GM20431 (cell line): ENCODE measurements around the gene MMRN2.

Experiments
- in situ Hi-C: fragments of 300-500 bp; cut with MseI, MboI; formaldehyde crosslinking; loops from one replicate; pipeline ENCODE4 v1.15.0; 2020; ENCODE audit warnings: low sequenced_read_pairs; ENCODE audit not compliant: unreplicated experiment

Gene MMRN2

DNA sequence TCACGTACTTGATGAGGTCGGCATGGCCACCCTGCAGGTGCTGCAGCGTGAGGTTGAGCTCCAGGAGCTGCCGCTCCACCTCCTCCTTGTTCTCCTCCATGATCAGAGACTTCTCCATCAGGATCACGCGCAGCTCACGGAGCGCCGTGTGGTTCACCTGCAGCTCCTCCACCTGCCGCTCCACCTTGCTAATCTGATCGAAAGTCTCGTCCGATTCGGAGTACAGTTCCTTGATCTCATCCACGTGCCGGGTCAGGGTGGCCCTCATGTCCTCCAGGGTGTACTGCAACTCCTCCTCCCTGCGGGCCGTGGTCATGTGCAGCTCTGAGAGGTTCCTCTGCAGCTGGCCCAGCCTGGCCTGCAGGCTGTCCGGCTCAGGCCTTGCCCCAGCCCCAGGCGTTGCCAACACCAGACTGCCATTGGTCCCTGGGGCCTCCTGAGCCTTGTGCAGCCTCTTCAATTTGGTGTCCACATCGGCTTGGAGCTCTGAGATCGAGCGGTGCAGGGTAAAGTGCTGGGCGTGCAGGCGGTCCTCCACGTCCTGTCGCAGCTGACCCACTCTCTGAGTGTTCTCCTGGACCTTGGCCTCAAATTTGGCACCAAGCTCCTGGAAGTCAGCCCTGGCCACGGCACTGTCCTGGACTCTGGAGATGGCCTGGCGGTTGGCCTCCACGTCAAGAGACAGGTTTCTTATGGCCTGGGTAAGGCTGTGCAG lies 13.9 kb downstream of the MMRN2 start:
- in situ Hi-C loops, result loop anchor here (25.0 kb wide), 1 partner anchor 244 kb away; no protein-coding TSS in a partner anchor

GRCh38 chr10:86942441-86943315 lies 14.7 kb downstream of the MMRN2 start:
- in situ Hi-C loops, result loop anchor here (25.0 kb wide), 1 partner anchor 245 kb away; no protein-coding TSS in a partner anchor

GRCh38 chr10:86941991-86942421 lies 15.4 kb downstream of the MMRN2 start:
- in situ Hi-C loops, result loop anchor here (25.0 kb wide), 1 partner anchor 245 kb away; no protein-coding TSS in a partner anchor

GRCh38 chr10:86941426-86941825 lies 16.0 kb downstream of the MMRN2 start:
- in situ Hi-C loops, result loop anchor here (25.0 kb wide), 1 partner anchor 246 kb away; no protein-coding TSS in a partner anchor

DNA sequence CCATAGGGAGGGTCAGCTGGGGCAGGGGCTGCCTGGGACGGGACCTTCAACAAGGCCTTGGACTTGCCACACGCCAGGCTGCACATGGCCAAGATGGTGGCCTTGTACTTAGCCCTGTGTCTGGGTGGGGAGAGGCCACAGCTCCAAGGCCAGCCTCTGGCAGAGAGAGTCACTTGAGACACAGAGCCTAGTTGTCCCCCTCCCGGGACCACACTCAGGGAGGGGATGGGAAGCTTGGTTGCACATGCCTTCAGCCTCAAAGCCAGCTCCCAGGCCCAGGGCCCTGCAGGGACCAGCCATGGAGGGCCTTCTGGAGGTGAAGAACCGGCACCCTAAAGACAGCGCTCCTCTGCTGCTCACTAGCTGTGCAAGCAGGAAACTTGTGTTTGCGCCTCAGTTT lies 16.7 kb downstream of the MMRN2 start:
- in situ Hi-C loops, result loop anchor here (25.0 kb wide), 1 partner anchor 247 kb away; no protein-coding TSS in a partner anchor

DNA sequence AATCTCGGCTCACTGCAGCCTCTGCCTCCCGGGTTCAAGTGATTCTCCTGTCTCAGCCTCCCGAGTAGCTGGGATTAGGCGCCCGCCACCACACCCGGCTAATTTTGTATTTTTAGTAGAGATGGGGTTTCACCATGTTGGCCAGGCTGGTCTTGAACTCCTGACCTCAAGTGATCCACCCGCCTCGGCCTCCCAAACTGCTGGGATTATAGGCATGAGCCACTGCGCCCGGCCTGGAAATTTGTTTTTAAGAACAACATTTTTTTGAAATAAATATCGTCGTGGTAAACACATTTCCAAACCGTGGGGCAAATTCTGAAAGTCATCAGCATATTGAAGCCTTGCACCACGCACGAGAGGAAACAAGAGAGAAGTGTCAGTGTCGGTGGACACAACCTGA lies 17.3 kb downstream of the MMRN2 start:
- in situ Hi-C loops, result loop anchor here (25.0 kb wide), 1 partner anchor 247 kb away; no protein-coding TSS in a partner anchor

DNA sequence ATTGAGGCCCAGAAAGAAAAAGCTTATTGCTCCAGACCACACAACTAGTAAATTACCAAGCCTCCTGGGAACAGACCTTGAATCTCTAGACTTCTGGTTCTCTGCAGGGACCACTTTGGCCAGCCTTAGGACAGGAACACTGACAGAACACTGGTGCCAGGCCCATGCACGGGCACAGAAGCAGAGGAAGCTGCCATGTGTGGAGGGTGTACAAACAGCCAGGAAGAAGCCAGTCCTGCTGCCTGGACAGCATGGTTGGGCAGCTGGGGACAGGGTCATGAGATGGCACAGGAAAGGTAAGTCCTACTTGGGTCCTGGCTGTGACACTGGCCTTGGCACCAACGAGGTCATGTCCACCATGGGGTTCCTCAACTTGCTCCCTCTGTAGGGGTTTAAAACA lies 19.2 kb downstream of the MMRN2 start:
- in situ Hi-C loops, result loop anchor here (25.0 kb wide), 1 partner anchor 249 kb away; no protein-coding TSS in a partner anchor

- in situ Hi-C loops, result loop anchor here (25.0 kb wide), 1 partner anchor 250 kb away; no protein-coding TSS in a partner anchor
Measured at GRCh38 chr10:86937502-86938154, 19.8 kb downstream of the MMRN2 start.

- in situ Hi-C loops, result loop anchor here (25.0 kb wide), 1 partner anchor 250 kb away; no protein-coding TSS in a partner anchor
Measured at GRCh38 chr10:86936661-86937501, 20.5 kb downstream of the MMRN2 start.

DNA sequence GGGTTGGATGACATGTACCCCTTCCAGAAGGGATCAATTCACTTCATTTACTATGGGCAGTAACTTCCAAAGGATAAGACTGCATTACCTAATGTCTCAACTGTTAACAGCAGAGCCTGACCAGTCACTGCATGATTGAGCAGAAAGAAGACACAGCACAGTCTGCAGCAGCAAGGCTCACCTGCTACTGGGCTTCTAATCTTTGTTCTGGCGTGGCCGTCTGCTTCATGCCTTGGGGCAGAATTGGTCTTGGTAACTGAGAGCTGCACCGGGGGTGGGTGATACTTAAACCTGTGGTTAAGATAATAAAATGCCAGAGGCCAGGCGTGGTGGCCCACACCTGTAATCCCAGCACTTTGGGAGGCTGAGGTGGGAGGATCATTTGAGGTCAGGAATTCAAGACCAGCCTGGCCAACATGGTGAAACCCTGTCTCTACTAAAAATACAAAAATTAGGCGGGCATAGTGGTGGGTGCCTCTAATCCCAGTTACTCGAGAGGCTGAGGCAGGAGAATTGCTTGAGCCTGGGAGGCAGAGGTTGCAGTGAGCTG lies 23.2 kb downstream of the MMRN2 start:
- in situ Hi-C loops, result loop anchor here (25.0 kb wide), 1 partner anchor 253 kb away; no protein-coding TSS in a partner anchor

GRCh38 chr10:86932674-86933073 lies 24.7 kb downstream of the MMRN2 start:
- in situ Hi-C loops, result loop anchor here (25.0 kb wide), 1 partner anchor 255 kb away; no protein-coding TSS in a partner anchor

- in situ Hi-C loops, result loop anchor here (25.0 kb wide), 1 partner anchor 255 kb away; no protein-coding TSS in a partner anchor
Measured at GRCh38 chr10:86931872-86932271, 25.5 kb downstream of the MMRN2 start.

GRCh38 chr10:86929468-86930380 lies 27.7 kb downstream of the MMRN2 start:
- in situ Hi-C loops, result loop anchor here (25.0 kb wide), 1 partner anchor 258 kb away; no protein-coding TSS in a partner anchor

DNA sequence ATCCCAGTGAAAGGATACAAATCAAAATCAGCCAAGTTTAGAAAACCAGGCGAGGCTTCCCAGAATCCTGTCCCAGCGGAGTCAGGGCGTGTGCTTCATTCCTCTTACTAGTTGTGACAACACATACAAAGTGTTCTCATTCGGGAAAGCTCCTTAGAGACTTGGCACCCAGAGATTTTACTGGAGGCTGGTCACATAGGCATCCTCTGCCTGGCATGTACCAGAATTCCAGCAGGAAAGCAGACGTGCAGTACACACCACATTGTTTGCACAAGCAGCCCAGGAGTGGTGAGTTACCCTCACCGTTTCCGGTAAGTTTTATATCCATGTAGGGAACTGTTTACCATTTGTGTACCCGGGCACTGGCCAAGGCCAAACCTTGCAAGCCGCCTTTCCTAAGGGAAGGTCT lies 34.9 kb downstream of the MMRN2 start:
- in situ Hi-C loops, result no loop called here

DNA sequence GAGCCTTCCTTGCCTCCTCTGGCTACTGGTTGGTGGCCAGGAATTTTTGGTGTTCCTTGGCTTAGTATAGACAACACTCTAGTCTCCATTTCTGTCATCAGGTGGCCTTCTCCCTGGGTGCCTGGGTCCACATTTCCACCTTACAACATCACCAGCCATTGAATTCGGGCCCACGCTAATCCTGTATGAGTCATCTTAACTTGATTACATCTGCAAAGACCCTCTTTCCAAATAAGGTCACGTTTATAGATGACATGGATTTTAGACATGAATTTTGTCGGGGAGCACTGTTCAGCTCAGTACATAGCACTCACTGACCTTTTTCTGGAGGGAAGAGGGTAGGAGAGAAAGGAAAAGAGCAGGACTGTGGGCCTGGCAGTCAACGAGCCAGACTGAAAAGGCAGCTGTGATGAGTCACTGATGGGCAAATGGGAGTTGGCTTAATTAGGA lies 39.4 kb downstream of the MMRN2 start:
- in situ Hi-C loops, result no loop called here

- in situ Hi-C loops, result no loop called here
Measured at GRCh38 chr10:86914734-86915133, 42.7 kb downstream of the MMRN2 start.

DNA sequence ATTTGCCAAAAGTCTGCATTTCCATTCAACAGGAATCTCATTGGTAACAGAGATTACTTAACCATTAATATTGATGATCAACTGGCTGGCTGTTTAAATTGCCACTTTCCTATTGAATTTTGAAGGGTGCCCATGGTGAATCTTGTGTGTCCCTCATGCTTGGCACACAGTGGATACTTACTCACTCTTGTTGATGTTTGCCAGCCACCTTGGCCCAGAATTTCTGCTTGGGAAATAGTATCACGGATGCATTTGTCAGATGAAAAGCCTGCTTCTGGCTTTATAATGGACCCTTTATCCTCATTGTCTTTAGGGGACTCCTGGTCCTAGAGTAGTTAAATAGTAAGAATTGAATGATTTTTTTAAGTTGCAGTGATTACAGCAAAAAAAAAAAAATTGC lies 52.0 kb downstream of the MMRN2 start:
- in situ Hi-C loops, result no loop called here

- in situ Hi-C loops, result no loop called here
Measured at GRCh38 chr10:86904600-86904999, 52.8 kb downstream of the MMRN2 start.
